Mesothelial cell of epicardium (in vitro differentiated cells): Measurements from ENCODE around the gene AKAP13. TPM values are rescaled to one million over a fixed set of nuclear protein-coding genes. Genes with fewer than 3 reads are reported as not detected.

ENCODE experiments used
- DNase-seq, 2 experiments: peaks; one replicate each; pipeline ENCODE4 v3.0.0; 2021; ENCODE audit warnings: low spot score in 2 of 2; ENCODE audit not compliant: unreplicated experiment in 2 of 2
- H3K27ac Mint-ChIP-seq: 2 replicates; pipeline ENCODE4 v1.8.0; 2021; ENCODE audit warnings: mixed read lengths
- H3K27me3 Mint-ChIP-seq: 2 replicates; pipeline ENCODE4 v1.8.0; 2021; ENCODE audit warnings: low read depth, mixed read lengths
- H3K36me3 Mint-ChIP-seq: 2 replicates; pipeline ENCODE4 v1.8.0; 2021; ENCODE audit warnings: mixed read lengths
- H3K4me1 Mint-ChIP-seq: 2 replicates; pipeline ENCODE4 v1.8.0; 2021; ENCODE audit warnings: mixed read lengths
- H3K4me3 Mint-ChIP-seq: 2 replicates; pipeline ENCODE4 v1.8.0; 2021; ENCODE audit warnings: mild to moderate bottlenecking, moderate library complexity, mixed read lengths
- H3K9me3 Mint-ChIP-seq: 2 replicates; pipeline ENCODE4 v1.8.0; 2021; ENCODE audit warnings: mixed read lengths
- CTCF ChIP-seq: fragments of 200-600 bp; sonication (generic); IDR thresholded peaks from one replicate; pipeline ENCODE4 v1.5.0; 2021; ENCODE audit warnings: antibody characterized with exemption; ENCODE audit not compliant: unreplicated experiment
- total RNA-seq: library from RNA; stranded (reverse); gene quantifications from 3 replicates; pipeline ENCODE4 v1.2.1, GENCODE V29; 2021

The AKAP13 gene
- total RNA-seq, 1 donor from 2014 or later = 109 TPM

DNA sequence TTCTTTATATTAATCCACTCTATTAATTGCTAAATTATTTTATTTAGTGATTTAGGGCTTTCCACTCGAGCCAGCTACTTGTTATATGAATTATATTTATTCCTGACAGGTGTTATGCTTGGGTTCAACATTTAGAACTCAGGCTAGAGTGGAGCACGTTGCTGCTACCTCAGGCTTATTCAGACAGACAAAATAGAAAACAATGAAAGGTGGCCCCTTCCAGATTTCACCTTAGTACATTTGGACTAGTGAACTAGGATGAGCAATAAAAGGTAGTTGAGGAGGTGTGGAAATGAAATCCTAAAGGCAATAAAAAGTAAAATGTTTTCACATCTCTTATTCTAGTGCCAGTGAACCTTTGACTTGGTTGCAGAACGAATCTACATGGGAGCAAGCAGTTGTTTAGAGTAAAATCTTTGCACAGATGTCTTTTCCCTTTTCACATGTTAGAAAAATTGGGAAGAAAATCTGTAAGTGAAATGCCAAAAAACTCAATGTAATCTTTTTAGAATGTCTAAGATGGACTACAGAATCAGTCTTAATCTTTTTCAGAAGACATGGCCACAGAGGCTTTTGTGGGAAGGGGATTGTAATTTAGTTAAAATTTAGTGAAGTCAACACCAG is 63.8 kb downstream of the AKAP13 start:
- Mint-ChIP-seq H3K36me3 (peaks cover 17% of the 10 kb centered on the region), H3K9me3 (peaks cover 19% of the 10 kb centered on the region), H3K4me1 (peaks cover 24% of the 10 kb centered on the region), H3K27me3 (no peaks in the 10 kb centered on the region), H3K4me3 (no peak overlapping the region), H3K27ac (peak overlapping the region; percentile 78)
- TF ChIP-seq CTCF = no peak
- DNase-seq = no peak

DNA sequence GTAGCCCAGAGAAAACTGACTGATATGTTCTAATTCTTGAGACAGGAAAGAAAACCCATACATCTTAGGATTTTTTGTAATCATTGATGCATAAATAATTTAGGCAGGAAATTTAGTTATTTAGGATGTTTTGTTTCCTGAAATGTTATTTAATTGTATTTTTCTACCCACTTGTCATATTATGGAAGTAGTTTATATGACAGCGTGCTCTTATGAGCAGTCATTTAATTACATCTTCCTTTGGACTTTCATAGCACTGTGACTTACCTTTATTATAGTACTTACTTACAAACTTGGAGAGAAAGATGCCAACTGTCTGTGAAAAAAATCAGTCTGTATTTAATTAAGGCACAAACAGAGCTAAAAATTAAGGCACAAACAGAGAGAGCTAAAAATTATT is 65.0 kb downstream of the AKAP13 start:
- Mint-ChIP-seq H3K4me3 (no peak overlapping the region), H3K36me3 (peaks cover 28% of the 10 kb centered on the region), H3K9me3 (peaks cover 30% of the 10 kb centered on the region), H3K4me1 (peaks cover 24% of the 10 kb centered on the region), H3K27ac (peak overlapping the region; percentile 59), H3K27me3 (no peaks in the 10 kb centered on the region)
- DNase-seq = no peak
- no peak for TF ChIP-seq CTCF

DNA sequence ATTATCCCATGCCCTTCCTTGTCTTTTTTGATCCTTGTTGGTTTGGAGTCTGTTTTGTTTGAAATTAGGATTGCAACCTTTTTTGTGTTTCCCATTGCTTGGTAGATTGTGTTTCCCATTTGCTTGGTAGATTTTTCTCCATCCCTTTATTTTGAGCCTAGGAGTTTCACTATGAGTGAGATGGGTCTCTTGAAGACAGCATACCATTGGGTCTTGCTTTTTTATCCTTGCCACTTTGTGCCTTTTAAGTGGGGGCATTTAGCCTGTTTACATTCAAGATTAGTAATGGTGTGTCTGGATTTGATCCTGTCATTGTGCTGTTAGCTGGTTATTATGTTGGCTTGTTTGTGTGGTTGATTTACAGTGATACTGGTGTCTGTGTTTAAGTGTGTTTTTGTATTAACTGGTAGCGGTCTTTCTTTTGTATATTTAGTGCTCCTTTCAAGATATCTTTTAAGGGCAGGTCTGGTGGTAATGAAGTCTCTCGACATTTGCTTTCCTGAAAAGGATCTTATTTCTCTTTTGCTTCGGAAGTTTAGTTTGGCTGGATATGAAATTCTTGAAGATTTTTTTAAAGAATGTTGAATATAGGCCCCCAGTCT is 70.8 kb downstream of the AKAP13 start:
- TF ChIP-seq CTCF = no peak
- Mint-ChIP-seq H3K27ac (no peak overlapping the region), H3K4me3 (no peak overlapping the region), H3K27me3 (no peaks in the 10 kb centered on the region), H3K9me3 (peaks cover 48% of the 10 kb centered on the region), H3K4me1 (peaks cover 5% of the 10 kb centered on the region), H3K36me3 (peaks cover 46% of the 10 kb centered on the region)
- no peak for DNase-seq

- Mint-ChIP-seq H3K4me1 (peaks cover 6% of the 10 kb centered on the region), H3K9me3 (peaks cover 46% of the 10 kb centered on the region), H3K27me3 (no peaks in the 10 kb centered on the region)
Measured at GRCh38 chr15:85452436-85452835, 72.0 kb downstream of the AKAP13 start.

DNA sequence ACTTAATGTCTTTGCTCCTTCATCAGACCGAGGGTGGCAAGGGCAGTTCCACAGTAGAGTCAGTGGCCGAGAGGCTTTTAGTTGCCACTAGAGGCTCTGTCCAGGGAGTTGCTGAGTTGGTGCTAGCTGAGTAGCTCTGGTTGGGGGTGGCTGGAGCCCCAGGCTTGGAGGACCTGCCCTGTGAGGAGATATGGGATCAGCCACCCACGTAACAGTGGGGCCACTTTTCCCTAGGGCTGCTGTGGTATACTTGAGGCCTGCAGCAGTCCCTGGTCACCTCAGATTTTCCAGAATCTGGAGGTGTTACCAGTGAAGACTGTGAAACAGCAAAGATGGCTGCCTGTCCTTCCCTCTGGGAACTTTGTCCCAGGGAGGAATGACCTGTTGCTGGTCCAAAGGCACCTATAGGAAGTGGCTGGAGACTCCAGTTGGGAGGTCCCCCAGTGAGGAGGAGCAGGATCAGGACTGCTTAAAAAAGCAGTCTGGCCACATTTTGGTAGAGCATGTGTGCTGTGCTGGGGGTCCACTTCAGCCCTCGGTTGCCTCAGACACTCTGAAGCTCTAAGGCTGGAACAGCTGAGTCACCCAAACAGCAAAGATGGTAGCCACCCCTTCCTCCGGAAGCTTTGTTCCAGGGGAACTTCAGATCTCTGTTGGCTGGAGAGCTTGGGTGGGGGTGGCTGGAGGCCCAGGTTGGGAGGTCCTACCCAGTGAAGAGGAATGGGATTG is 72.9 kb downstream of the AKAP13 start:
- Mint-ChIP-seq H3K27ac (no peak overlapping the region), H3K4me3 (no peak overlapping the region), H3K27me3 (no peaks in the 10 kb centered on the region), H3K9me3 (peaks cover 37% of the 10 kb centered on the region), H3K4me1 (peaks cover 6% of the 10 kb centered on the region), H3K36me3 (peaks cover 34% of the 10 kb centered on the region)
- DNase-seq = no peak
- TF ChIP-seq CTCF = no peak

More at GRCh38 chr15:85452436-85452835, 72.0 kb downstream of the AKAP13 start:
- Mint-ChIP-seq H3K36me3 (peaks cover 43% of the 10 kb centered on the region), H3K27ac (no peak overlapping the region), H3K4me3 (no peak overlapping the region)
- no peak for TF ChIP-seq CTCF
- no peak for DNase-seq
